Stimulated activated CD4-positive, alpha-beta T cell treated with anti-CD3 and anti-CD28 coated beads, Interleukin-12 subunit alpha, Interleukin-12 subunit beta, amount 100 ng/mL, for 48 hours (primary cell): ENCODE measurements around the gene HTD2.

Experiments
- DNase-seq, 3 donors: peaks; one replicate each; pipeline ENCODE4 v3.0.0-alpha.2; 2020; ENCODE audit warnings: low read depth in 2 of 3, low spot score in 1 of 3

HTD2 gene

DNA sequence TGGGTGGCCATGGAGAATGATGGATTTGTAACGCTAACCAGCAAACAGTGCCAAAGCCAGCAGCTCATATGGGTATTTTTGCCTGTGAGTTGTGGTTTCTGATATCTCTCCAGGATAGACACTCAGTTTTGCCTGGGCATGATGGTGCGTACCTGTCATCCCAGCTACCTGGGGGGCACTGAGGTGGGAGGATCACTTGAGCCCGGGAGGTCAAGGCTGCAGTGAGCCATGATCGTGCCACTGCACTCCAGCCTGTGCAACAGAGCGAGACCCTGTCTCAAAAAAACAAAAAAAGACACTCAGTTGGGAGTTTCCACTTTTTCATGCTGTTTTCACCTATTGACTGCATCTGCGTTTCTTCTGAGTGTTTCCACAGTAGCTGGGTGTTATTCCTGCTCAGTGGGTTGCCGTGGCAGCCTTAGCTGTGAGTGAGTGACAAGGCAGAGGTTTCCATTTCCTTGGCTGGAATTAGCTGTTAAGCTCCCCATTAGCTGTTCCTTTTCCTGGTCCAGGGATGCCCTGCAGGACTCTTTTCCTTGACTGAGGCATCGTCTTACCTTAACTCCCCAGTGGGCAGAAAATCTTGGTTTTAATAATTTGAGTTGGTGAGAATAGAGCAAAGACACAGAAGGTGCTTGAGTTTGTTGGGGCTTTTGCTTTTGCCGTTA, 14.5 kb upstream of the HTD2 start:
- DNase-seq, result no peak

- DNase-seq, result no peak
Measured at GRCh38 chr3:58292866-58293265, 13.5 kb upstream of the HTD2 start.

- no peak for DNase-seq
Measured at GRCh38 chr3:58293516-58293915, 12.8 kb upstream of the HTD2 start.

GRCh38 chr3:58296269-58296668, 10.1 kb upstream of the HTD2 start:
- DNase-seq, result no peak

DNA sequence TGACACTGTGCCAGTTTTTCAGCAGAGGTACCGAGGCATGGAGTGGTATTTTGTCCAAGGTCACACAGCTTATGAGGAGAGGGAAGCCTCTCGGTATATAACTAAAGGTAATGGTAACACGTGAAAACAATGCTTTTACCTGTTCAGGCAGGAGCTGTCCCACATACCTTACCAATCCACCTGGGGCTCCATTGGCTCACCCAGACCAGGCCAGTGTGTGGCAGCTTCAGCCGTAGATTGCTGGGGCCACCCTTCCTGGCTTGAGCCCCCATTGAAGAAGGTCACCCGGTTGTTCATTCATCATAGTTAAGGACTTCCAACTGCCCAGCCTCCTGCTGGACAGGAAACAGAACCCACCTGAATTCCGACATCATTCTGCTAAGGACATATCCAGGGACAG, 9.5 kb upstream of the HTD2 start:
- DNase-seq, result no peak

DNA sequence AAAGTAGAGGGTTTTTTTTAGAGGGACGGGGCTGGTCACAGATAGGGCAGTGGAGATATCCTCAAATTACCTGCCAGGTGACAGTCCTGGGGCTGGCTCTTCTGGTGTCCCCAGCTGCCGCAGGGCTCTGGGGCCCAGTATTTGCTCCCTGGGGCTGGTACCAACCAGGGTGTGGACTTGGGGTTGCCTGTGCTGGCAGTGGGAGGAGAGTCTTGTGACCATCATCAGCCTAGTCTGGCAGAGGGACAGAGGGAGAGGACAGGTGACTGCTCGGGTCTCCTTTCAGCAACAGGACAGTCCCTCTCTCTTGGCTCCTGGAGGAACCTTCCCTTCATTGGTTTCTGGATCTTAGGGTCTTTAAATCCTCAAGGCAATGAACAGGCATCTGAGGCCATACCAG, 8.1 kb upstream of the HTD2 start:
- no peak for DNase-seq

- DNase-seq, result no peak
Measured at GRCh38 chr3:58299075-58299474, 7.2 kb upstream of the HTD2 start.

- DNase-seq, result no peak
Measured at GRCh38 chr3:58299839-58300516, 6.3 kb upstream of the HTD2 start.

- peak in 2 of 3 donors; percentile 17 to 23 for DNase-seq
Measured at GRCh38 chr3:58307639-58308215, 1.4 kb downstream of the HTD2 start.

DNA sequence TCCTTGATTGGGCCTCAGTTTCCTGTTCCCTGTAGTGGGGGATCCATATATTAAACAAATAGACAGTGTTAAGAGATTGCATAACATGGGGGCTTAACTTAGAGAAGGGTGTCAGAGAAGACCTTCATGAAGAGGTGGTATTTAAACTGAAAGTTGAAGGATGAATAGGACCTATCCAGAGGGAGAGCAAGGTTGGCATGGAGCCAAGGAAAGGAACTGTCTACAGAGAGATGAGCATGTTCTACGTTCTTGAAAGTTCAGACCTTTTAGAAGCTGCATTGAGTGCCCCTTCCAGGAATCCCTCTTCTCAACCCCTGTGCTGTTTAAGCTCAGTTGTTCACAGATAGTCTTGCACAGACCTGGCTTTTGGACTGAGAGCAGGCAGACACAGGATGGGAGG, 2.4 kb downstream of the HTD2 start:
- DNase-seq, result no peak

- DNase-seq, result no peak
Measured at GRCh38 chr3:58317811-58318210, 11.5 kb downstream of the HTD2 start.

- no peak for DNase-seq
Measured at GRCh38 chr3:58321791-58322190, 15.5 kb downstream of the HTD2 start.

DNA sequence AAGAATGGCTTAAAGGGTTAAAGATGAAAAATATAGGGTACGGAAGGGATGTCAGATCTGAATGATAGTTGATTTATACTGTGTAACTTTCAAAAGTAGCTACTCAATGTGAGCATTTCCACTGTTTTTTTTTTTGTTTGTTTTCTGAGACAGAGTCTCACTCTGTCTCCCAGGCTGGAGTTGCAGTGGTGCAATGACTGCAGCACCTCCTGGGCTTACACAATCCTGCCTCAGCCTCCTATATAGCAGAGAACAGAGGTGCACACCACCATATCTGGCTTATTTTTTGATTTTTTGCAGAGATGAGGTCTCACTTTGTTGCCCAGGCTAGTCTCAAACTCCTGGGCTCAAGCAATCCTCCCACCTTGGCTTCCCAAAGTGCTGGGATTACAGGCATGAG, 16.5 kb downstream of the HTD2 start:
- no peak for DNase-seq

GRCh38 chr3:58323529-58324390, 17.4 kb downstream of the HTD2 start:
- DNase-seq, result peak in 1 of 3 donors; percentile 13

- peak in 1 of 3 donors; percentile 27 for DNase-seq
Measured at GRCh38 chr3:58324391-58325390, 18.4 kb downstream of the HTD2 start.

DNA sequence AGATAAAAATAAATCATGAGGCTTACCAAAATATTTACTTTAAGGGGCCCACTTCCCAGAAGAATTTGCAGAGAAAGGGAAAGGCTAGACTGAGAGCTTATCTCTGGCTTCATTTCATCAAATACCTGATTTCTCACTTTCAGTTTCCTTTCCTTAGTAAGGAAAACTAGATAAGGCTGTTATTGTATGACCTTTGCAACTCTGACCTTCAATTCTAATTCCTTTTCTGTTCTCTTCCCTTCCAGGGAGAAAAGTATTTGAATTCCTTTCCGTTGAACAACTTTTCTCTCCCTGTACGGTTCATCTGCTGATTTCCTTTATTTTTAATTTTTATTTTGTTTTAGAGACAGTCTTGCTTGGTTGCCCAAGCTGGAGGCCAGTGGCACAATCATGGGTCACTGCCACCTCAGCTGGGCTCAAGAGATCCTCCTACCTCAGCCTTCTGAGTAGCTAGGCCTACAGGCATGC, 19.2 kb downstream of the HTD2 start:
- no peak for DNase-seq

GRCh38 chr3:58326267-58326900, 20.1 kb downstream of the HTD2 start:
- DNase-seq, result no peak

- DNase-seq, result no peak
Measured at GRCh38 chr3:58329150-58329921, 23.0 kb downstream of the HTD2 start.

DNA sequence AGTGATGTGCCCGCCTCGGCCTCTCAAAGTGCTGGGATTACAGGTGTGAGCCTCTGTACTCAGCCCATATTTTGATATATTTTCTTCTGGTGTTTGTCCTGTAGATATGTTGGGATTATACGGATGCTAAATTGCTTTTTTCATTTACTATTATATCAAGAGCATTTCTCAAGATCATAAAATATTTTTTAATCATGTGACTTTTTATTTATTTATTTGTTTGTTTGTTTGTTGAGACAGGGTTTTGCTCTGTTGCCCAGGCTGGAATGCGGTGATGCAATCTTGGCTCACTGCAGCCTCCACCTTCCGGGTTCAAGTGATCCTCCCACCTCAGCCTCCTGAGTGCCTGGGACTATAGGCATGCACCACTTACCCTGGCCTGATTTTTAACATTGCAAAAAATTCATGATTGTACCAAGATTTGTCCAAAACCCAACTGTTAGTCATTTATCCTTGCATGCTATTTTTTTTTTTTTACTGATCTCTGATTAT, 23.6 kb downstream of the HTD2 start:
- no peak for DNase-seq
